Activated naive CD8-positive, alpha-beta T cell treated with anti-CD3 and anti-CD28 coated beads for 36 hours (primary cell): ENCODE results near the gene SUMO4. TPM values are rescaled to one million over a fixed set of nuclear protein-coding genes. Genes with fewer than 3 reads are reported as not detected.
A peak's percentile ranks its signal among the peaks of the same experiment; 100 is the strongest.
"Not testable (repeated sequence)": the region's sequence is repeated elsewhere in the genome, so short reads cannot be mapped to it uniquely, and the experiment has no call there.

Source experiments
- DNase-seq: peaks from one replicate; pipeline ENCODE4 v3.0.0; 2021
- H3K27ac Mint-ChIP-seq: one replicate; pipeline ENCODE4 v1.8.0; 2022; ENCODE audit warnings: mild to moderate bottlenecking, moderate library complexity, mixed read lengths
- H3K27me3 Mint-ChIP-seq: one replicate; pipeline ENCODE4 v1.8.0; 2022; ENCODE audit warnings: mild to moderate bottlenecking, mixed read lengths
- H3K36me3 Mint-ChIP-seq: one replicate; pipeline ENCODE4 v1.8.0; 2021; ENCODE audit warnings: mild to moderate bottlenecking, mixed read lengths
- H3K4me1 Mint-ChIP-seq: one replicate; pipeline ENCODE4 v1.8.0; 2021; ENCODE audit warnings: mixed read lengths
- H3K4me3 Mint-ChIP-seq: one replicate; pipeline ENCODE4 v1.8.0; 2022; ENCODE audit warnings: mild to moderate bottlenecking, moderate library complexity, mixed read lengths
- H3K9me3 Mint-ChIP-seq: one replicate; pipeline ENCODE4 v1.8.0; 2022; ENCODE audit warnings: mixed read lengths
- total RNA-seq, 2 experiments: library from RNA; stranded (reverse); gene quantifications; one replicate each; pipeline ENCODE4 v1.2.3, GENCODE V29; 2021

SUMO4 gene
- total RNA-seq, 2 experiments from 2014 or later, result 2.3 to 2.6 TPM

DNA sequence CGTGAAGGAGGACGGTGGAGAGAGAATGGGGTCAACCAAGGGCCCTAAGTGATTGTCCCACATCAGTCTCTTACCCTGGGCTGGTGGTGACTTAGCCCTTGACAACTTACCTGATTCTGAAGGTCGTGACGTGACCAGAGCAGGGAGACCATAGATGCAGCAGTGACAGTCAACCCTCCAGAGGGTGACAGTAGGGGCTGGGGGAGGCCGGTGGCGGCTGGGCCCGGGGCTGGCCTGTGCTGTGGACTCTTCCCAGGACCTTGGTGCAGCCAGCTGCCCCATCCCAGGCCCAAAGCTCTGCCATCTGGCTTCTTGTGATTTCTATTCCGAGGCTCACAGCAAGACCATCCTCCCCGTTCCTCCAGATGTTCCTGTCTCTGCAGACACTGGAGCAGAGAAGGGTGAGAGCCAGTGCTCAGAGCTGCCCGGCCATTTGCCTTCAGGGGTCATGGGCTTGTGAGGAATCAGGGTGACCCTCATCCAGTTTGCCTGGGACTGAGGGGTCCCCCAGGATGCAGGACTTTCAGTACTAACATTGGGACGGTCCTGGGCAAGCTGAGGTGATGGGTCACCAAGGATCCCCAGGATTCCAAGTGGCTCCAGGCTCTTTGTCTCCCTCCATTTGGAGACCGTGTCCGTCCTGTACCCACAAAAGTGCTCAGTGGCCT is 36.0 kb downstream of the SUMO4 start:
- Mint-ChIP-seq H3K27me3 (no peaks in the 10 kb centered on the region), H3K9me3 (no peaks in the 10 kb centered on the region), H3K4me3 (no peak overlapping the region), H3K4me1 (peaks cover 12% of the 10 kb centered on the region), H3K36me3 (no peaks in the 10 kb centered on the region), H3K27ac (no peak overlapping the region)
- DNase-seq, result no peak

DNA sequence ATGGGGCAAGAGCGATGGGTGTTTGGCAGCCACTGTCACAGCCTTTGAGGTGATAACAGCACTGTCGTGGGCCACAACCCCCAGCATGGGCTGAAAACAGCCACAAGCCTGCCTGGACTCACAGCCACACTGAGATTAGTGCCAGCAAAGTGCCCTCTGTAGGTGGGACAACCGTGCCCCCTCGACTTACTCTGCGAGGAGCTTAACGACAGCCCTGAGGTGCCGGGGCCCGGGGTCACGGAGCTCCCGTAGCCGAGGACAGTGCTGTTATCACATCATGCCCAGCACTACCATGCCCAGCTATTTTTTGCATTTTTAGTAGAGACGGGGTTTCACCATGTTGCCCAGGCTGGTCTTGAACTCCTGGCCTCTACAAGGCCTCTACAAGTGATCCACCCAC is 36.6 kb downstream of the SUMO4 start:
- Mint-ChIP-seq H3K4me3 (no peak overlapping the region), H3K27ac (no peak overlapping the region), H3K4me1 (peaks cover 12% of the 10 kb centered on the region), H3K27me3 (no peaks in the 10 kb centered on the region), H3K36me3 (no peaks in the 10 kb centered on the region), H3K9me3 (no peaks in the 10 kb centered on the region)
- DNase-seq, result no peak

DNA sequence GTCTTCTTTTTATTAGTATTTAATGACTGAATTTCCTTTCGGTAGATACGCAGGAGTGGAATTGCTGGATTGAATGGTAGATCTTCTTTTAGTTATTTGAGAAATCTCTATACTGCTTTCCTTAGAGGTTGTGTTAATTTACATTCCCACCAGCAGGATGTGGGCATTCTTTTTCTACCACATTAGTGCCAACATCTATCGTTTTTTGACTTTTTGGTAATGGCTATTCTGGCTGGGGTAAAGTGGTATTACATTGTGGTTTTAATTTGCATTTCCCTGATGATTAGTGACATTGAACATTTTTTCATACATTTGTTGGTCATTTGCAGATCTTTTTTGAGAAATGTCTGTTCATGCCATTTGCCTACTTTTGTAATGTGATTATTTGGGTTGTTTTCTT is 37.1 kb downstream of the SUMO4 start:
- Mint-ChIP-seq H3K27ac (no peak overlapping the region), H3K4me3 (no peak overlapping the region), H3K36me3 (no peaks in the 10 kb centered on the region), H3K4me1 (peaks cover 10% of the 10 kb centered on the region), H3K27me3 (no peaks in the 10 kb centered on the region), H3K9me3 (no peaks in the 10 kb centered on the region)
- DNase-seq, result no peak

DNA sequence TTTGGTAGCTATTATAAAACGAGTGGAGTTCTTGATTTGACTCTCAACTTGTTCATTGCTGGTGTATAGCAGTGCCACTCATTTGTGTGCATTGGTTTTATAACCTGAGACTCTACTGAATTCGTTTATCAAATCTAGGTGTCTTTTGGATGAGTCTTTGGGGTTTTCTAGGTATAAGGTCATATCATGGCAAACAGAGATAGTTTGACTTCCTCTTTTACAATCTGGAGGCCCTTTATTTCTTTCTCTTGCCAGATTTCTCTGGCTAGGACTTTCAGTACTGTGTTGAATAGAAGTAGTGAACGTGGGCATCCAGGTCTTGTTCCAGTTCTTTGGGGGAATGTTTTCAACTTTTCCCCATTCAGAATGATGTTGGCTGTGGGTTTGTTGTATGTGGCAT is 38.8 kb downstream of the SUMO4 start:
- no peaks in the 10 kb centered on the region for H3K27me3 Mint-ChIP-seq
- H3K36me3 Mint-ChIP-seq, result no peaks in the 10 kb centered on the region
- no peak for DNase-seq
- H3K9me3 Mint-ChIP-seq, result no peaks in the 10 kb centered on the region
- H3K4me3 Mint-ChIP-seq, result no peak overlapping the region
- H3K27ac Mint-ChIP-seq, result no peak overlapping the region
- H3K4me1 Mint-ChIP-seq, result peaks cover 10% of the 10 kb centered on the region

DNA sequence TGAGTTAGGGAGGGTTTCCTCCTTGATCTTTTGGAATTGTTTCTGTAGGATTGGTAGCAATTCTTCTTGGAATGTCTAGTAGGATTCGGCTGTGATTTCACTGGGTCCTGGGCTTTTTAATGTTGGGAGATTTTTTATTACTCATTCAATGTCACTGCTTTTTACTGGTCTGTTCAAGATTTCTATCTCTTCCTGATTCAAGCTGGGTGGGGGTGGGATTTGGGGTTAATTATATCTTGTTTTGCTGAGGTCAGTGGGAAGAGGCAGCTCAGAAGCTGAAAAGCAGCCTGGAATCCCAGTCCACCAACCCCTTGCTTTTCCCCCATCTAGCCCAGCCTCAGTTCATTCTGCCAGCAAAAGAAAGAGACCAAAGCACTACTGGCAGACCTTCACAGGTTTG is 39.6 kb downstream of the SUMO4 start:
- H3K27ac Mint-ChIP-seq, result no peak overlapping the region
- no peak for DNase-seq
- peaks cover 10% of the 10 kb centered on the region for H3K4me1 Mint-ChIP-seq
- H3K27me3 Mint-ChIP-seq, result no peaks in the 10 kb centered on the region
- no peak overlapping the region for H3K4me3 Mint-ChIP-seq
- H3K36me3 Mint-ChIP-seq, result no peaks in the 10 kb centered on the region
- no peaks in the 10 kb centered on the region for H3K9me3 Mint-ChIP-seq

DNA sequence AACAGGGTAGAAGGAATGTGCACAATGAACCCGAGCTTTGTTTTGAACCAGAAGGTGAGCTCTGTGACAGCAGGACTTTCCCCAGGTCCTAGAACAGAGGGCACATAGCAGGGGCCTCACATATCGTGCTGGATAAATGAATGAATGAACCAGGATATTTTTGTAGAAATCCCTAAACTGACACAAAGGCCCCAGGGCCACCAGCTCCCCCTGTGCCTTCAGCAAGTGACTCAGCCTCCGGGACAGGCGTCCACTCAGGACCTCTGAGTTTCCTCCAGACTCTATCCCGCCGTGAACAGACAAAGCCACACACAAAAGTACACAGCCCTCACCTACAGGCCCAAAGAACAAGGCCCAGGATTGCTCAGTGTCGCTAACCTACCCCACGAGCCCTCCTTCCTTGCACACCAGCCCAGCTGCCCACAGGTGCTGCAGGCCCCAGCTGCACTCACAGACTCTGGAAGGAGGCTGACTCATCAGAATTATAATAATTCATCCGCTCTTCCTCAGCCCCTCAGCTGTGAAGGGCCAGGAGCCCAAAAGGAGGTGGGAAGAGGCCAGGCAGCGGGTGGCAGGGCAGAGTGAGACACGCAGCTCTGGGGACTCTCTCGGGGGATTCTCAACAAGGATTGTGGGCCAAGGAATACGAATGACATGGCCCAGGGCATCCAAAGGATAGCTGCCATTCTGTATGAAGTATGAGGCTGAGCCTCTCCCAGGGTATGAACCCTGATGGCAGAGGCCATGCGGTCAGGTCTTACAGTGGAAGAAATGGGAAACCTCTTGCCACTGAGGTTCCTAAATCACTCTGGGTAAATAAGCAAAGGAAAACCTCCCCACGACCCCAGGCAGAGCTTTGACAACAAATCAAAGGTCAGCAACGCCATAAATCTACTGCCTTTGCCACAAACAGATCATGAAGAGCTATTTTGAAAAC is 40.9 kb downstream of the SUMO4 start:
- H3K36me3 Mint-ChIP-seq, result no peaks in the 10 kb centered on the region
- H3K27ac Mint-ChIP-seq, result no peak overlapping the region
- no peaks in the 10 kb centered on the region for H3K27me3 Mint-ChIP-seq
- H3K4me3 Mint-ChIP-seq, result no peak overlapping the region
- H3K4me1 Mint-ChIP-seq, result peaks cover 8% of the 10 kb centered on the region
- H3K9me3 Mint-ChIP-seq, result no peaks in the 10 kb centered on the region
- DNase-seq, result no peak

DNA sequence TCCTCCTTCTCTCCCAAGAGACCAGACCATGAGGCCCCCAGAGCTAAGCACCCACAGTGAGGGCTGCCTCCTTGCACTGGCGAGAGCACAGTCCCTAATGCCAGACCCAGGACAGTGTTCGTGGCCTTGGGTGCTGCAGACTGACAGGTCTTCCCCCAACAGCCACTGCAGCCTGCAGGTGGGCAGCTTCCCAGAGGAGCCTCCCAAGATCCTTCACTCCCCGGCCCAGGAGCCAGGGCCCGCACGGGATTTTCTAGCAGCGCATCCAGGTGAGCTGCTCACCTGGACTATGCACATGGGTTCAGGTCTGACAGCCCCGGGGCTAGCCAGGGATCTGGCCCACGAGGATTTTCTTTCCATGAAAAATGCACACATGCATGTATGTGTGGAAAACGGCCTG is 41.7 kb downstream of the SUMO4 start:
- H3K4me1 Mint-ChIP-seq, result peaks cover 8% of the 10 kb centered on the region
- H3K27ac Mint-ChIP-seq, result no peak overlapping the region
- H3K36me3 Mint-ChIP-seq, result no peaks in the 10 kb centered on the region
- no peaks in the 10 kb centered on the region for H3K9me3 Mint-ChIP-seq
- H3K4me3 Mint-ChIP-seq, result no peak overlapping the region
- no peaks in the 10 kb centered on the region for H3K27me3 Mint-ChIP-seq
- DNase-seq, result no peak

DNA sequence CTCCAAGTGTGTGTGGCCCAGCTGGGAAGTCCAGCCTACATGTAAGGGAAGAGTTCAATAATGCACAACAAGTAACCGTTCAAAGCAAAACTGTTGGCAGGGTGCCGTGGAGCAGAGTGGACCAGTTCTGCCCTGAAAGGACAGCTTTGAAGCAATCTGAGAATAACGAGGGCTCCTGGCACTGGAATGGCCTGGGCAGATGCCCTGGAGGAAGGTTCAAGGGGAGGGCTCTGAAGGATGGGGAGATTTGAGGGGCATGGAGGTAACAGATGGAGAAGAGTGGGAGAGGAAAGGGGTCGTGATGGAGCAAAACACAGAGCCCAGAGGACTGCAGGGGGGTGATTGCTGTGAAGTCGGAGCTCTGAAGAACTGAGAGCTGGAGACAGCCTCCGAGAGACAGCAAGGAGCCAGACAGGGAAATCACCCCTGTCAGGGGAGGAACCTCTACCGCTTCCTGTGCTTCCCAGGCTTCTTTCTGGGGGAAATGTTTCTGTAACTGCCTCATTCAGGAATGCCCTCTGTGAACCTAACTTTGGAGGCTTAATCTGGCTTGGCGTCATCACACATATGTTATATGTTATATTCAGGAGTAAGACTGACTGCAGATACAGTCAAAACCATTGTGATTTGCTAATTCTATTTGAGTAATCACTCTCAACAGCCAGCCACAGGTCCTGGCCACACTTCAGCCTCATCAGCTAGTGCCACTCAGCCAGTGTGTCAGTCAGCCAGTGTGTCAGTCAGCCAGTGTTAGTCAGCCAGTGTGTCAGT is 43.5 kb downstream of the SUMO4 start:
- Mint-ChIP-seq H3K4me3 (no peak overlapping the region), H3K9me3 (no peaks in the 10 kb centered on the region), H3K36me3 (no peaks in the 10 kb centered on the region), H3K4me1 (no peaks in the 10 kb centered on the region), H3K27ac (no peak overlapping the region), H3K27me3 (no peaks in the 10 kb centered on the region)
- no peak for DNase-seq

DNA sequence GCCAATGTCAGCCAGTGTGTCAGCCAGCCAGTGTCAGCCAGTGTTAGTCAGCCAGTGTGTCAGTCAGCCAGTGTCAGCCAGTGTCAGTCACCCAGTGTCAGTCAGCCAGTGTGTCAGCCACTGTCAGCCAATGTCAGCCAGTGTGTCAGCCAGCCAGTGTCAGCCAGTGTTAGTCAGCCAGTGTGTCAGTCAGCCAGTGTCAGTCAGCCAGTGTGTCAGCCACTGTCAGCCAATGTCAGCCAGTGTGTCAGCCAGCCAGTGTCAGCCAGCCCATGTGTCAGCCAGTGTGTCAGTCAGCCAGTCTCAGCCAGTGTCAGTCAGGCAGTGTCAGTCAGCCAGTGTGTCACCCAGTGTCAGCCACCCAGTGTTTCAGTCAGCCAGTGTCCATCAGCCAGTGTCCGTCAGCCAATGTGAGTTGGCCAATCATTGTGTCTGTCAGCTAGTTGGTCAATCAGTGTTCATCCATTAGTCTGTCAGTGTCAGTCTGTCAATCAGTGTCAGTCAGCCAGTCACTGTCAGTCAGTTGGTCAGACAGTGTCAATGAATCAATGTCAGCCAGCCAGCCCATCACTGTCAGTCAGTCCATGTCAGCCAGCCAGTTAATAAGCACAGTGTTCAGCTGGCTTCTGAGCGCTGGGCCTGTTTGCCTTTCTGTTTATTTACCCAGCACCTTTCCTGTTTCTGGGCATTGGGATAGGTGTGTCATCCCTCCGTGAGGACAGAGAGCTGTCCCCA is 44.5 kb downstream of the SUMO4 start:
- H3K4me1 Mint-ChIP-seq, H3K9me3 Mint-ChIP-seq, DNase-seq, H3K36me3 Mint-ChIP-seq, H3K27ac Mint-ChIP-seq, H3K4me3 Mint-ChIP-seq, H3K27me3 Mint-ChIP-seq: not testable (repeated sequence)

DNA sequence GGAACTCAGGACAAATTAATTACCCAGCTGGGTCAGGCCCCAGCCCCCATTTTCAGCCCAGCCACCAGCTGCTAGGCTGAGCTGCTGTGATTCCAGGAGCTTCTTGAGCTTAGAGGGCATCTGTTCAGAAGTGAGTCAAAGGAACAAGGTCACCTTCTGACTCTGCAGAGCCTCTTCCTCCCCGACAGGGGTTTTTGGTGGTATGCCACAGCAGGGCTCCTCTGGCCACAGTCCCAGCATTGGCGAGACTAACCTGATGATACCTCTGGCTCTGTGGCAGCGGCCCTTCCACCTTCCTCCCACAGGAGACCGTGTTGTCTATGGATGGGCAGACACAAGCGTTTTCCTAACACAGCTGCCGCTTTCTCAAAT is 45.0 kb downstream of the SUMO4 start:
- Mint-ChIP-seq H3K27ac (no peak overlapping the region), H3K4me1 (peaks cover 1% of the 10 kb centered on the region)

DNA sequence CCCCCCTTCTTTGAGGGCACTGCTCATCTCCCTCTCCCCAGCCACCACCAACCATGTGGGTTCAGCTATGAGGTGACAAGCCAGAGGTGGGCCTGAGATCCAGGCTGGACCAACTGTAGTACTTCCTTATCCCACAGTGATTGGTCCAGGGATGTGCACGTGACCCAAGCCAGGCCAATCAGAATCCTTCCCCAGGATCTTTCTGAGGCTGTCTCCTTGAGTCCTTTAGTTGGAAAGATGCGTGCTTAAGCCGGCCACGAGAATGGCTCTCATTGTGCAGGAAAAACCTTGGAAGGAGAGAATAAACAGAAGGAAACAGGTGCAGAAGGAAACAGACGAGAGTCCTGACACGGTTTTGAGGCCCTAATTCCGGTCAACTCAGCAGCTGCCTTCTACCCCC is 45.5 kb downstream of the SUMO4 start:
- Mint-ChIP-seq H3K4me3 (no peak overlapping the region), H3K36me3 (peaks cover 12% of the 10 kb centered on the region), H3K4me1 (peaks cover 1% of the 10 kb centered on the region), H3K9me3 (no peaks in the 10 kb centered on the region), H3K27ac (no peak overlapping the region), H3K27me3 (no peaks in the 10 kb centered on the region)
- DNase-seq, result no peak

More for the DNA sequence above, 45.0 kb downstream of the SUMO4 start:
- H3K9me3 Mint-ChIP-seq, result no peaks in the 10 kb centered on the region
- no peaks in the 10 kb centered on the region for H3K27me3 Mint-ChIP-seq
- no peak for DNase-seq
- peaks cover 7% of the 10 kb centered on the region for H3K36me3 Mint-ChIP-seq
- H3K4me3 Mint-ChIP-seq, result no peak overlapping the region

DNA sequence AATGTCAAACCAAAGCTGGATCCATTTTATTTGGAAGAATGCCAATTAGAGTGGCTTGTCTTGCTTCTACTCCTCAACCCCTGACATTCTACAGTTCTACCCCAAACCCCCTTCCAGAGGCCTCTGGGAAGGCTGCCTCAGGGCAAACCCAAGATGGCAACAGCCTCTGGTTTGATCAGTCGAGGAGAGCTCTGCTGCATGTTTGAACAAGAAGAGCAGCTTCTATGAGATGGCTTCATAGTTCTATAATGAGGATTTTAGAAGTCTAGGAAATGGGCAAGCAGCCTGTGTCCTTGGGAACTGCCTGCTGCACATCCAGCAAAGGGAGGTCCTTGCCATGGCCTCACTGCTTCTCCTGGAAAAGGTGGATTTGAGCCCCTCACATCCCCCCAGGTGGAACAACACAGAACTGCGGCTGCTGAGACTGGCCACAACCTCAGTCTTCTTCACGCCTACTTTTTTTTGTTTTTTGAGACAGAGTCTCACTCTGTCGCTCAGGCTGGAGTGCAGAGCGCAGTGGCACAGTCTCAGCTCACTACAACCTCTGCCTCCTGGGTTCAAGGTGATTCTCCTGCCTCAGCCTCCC is 46.8 kb downstream of the SUMO4 start:
- no peak overlapping the region for H3K4me3 Mint-ChIP-seq
- no peak for DNase-seq
- H3K27ac Mint-ChIP-seq, result peak overlapping the region; percentile 8
- peaks cover 16% of the 10 kb centered on the region for H3K36me3 Mint-ChIP-seq
- no peaks in the 10 kb centered on the region for H3K27me3 Mint-ChIP-seq
- H3K4me1 Mint-ChIP-seq, result peaks cover 1% of the 10 kb centered on the region
- H3K9me3 Mint-ChIP-seq, result no peaks in the 10 kb centered on the region

DNA sequence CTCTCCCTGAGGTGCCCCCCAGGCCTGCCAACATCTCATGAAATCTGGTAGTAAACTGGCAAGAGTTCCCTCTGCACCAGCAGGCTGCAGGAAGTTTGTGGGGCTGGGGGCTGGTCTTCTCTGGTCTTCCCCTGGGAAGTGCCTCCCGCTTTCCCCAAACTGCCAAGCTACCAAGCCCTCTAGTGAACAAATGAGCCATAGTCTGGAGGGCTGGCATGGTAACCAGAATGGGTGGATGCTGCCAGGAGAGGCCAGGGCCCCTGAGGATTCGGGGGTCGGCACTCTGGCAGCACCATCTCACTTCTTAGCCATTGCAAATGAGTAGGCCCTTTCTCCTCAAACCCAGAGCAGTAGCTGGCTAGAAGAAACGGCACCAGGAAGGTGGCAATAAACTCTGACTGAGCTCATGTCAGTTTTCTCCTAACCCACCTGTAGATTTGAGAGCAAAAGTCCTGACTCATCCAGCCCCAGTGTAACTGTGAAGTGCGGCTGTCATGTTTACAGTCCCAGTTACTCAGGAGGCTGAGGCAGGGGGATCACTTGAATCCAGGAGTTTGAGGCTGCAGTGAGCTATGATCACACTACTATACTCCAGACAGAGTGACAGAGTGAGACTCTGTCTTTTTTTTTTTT is 48.9 kb downstream of the SUMO4 start:
- H3K27me3 Mint-ChIP-seq, result no peaks in the 10 kb centered on the region
- no peaks in the 10 kb centered on the region for H3K9me3 Mint-ChIP-seq
- no peak for DNase-seq
- peaks cover 20% of the 10 kb centered on the region for H3K36me3 Mint-ChIP-seq
- H3K4me3 Mint-ChIP-seq, result no peak overlapping the region
- H3K27ac Mint-ChIP-seq, result no peak overlapping the region
- H3K4me1 Mint-ChIP-seq, result peaks cover 1% of the 10 kb centered on the region
